ENCODE results near the gene STARD10.

Gene STARD10

DNA sequence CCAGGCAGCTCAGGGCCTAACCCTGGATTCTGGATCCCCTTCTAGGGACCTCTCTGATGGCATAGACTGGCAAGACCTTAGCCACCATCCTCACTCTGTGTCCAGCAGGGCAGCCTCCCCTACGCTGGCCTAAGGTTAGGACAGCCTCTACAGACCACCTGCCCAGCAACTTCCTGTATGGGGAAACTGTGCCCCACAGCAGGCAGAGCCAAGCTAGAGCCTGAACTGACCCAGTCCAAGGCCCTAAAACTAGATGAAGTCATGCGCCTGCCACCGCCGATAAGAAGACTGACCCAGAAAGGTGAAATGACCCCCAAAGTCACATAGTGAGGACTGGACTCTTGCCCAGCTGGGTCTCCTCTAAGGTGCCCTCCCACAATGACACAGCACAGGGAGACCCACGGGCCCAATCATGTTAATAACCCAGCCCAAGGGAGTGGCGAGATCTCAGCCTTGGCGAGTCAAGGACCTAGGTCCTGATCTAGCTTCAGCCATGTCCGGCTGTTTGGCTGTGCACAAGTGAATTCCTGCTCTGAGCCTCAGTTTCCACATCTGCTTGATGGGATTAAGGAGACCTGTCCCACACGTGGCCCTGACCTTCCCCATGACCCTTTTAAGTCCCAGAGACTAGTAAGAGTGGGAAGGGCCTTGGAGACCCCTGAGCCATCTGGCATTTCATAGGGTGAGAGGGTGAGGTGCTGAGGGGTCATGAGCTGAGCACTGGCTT is 17.6 kb downstream of the STARD10 start:
- no peak overlapping the region for H3K9ac ChIP-seq (ENCODE audit: low read length)
- TF ChIP-seq, protein P1, sequence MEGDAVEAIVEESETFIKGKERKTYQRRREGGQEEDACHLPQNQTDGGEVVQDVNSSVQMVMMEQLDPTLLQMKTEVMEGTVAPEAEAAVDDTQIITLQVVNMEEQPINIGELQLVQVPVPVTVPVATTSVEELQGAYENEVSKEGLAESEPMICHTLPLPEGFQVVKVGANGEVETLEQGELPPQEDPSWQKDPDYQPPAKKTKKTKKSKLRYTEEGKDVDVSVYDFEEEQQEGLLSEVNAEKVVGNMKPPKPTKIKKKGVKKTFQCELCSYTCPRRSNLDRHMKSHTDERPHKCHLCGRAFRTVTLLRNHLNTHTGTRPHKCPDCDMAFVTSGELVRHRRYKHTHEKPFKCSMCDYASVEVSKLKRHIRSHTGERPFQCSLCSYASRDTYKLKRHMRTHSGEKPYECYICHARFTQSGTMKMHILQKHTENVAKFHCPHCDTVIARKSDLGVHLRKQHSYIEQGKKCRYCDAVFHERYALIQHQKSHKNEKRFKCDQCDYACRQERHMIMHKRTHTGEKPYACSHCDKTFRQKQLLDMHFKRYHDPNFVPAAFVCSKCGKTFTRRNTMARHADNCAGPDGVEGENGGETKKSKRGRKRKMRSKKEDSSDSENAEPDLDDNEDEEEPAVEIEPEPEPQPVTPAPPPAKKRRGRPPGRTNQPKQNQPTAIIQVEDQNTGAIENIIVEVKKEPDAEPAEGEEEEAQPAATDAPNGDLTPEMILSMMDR (IDR thresholded peaks at IDR 0.05; ENCODE audit: low read length), result no peak
- no peak for TF ChIP-seq EZH2 (IDR thresholded peaks at IDR 0.05; ENCODE audit: borderline replicate concordance, low read length)
- H3K4me3 ChIP-seq (ENCODE audit: low read depth, low read length, poor library complexity, severe bottlenecking), result no peak overlapping the region
- no peaks in the 10 kb centered on the region for H3K9me2 ChIP-seq (ENCODE audit: low read depth, low read length)
- no peaks in the 10 kb centered on the region for H3F3A ChIP-seq (ENCODE audit: insufficient read depth, low read length)
- no peaks in the 10 kb centered on the region for H4K20me1 ChIP-seq (ENCODE audit: insufficient read depth, low read length)
- H3K4me2 ChIP-seq (ENCODE audit: low read length), result no peak overlapping the region
- H3K9me3 ChIP-seq (ENCODE audit: low read length), result no peaks in the 10 kb centered on the region
- peaks cover 4% of the 10 kb centered on the region for H3K4me1 ChIP-seq (ENCODE audit: insufficient read depth, low read length, severe bottlenecking)
- no peak overlapping the region for H3K27ac ChIP-seq (ENCODE audit: low read depth, low read length, poor library complexity, severe bottlenecking)
- H3K27me3 ChIP-seq (ENCODE audit: insufficient read depth, low read length), result peaks cover 10% of the 10 kb centered on the region; the same call in 1 of the 2 replicates
- no peaks in the 10 kb centered on the region for H3K36me3 ChIP-seq (ENCODE audit: insufficient read depth, low read length)
- no peak overlapping the region for H2AFZ ChIP-seq (ENCODE audit: low read length)
- no peaks in the 10 kb centered on the region for H3K79me2 ChIP-seq (ENCODE audit: insufficient read depth, low read length)

DNA sequence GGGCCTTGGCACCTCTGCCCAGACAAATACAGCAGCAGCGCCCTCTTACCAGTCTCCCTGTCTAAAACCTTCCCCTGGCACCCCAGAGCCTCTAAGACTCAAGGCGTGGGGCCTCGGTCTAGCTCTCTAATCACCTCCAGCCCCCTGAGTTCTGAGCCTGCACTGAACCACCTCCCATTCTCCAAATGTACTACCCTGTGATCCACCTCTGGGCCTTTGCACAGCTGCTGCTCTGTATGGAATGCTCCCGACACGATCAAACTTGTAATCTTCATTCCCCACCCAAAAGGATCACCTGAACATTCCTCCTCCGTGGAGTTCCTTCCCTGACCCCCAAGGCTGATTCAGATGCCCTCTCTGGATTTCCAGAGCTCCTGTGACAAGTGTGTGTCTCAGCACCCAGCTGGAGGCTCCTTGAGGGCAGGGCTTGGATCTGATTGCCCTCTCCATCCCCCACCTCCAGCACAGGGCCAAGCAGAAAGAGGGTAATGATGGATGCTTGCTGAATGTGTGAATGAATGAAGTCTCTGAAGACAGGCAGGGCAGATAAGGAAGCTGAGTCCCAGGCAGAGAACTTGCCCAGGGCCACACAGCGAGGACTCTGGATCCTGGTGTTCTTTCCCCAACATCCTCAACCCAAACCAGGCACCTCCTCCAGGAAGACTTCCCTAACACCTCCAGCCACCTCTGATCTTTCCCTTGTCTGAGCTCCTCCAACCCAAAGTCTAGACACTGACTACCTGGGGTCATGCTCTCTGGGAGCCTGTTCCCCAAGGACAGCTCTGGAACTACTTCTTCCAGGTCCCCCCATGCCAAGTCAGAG is 18.3 kb downstream of the STARD10 start:
- H3K27ac ChIP-seq (ENCODE audit: low read depth, low read length, poor library complexity, severe bottlenecking), result no peak overlapping the region
- H3K4me2 ChIP-seq (ENCODE audit: low read length), result no peak overlapping the region
- 0 out of 2 replicates have a peak, but pooled peaks cover 6% of the 10 kb centered on the region for H3K27me3 ChIP-seq (ENCODE audit: insufficient read depth, low read length)
- no peaks in the 10 kb centered on the region for H3F3A ChIP-seq (ENCODE audit: insufficient read depth, low read length)
- TF ChIP-seq, protein P1 (IDR thresholded peaks at IDR 0.05; ENCODE audit: low read length), result no peak
- no peak for TF ChIP-seq EZH2 (IDR thresholded peaks at IDR 0.05; ENCODE audit: borderline replicate concordance, low read length)
- no peaks in the 10 kb centered on the region for H3K4me1 ChIP-seq (ENCODE audit: insufficient read depth, low read length, severe bottlenecking)
- no peak overlapping the region for H2AFZ ChIP-seq (ENCODE audit: low read length)
- no peaks in the 10 kb centered on the region for H3K36me3 ChIP-seq (ENCODE audit: insufficient read depth, low read length)
- no peaks in the 10 kb centered on the region for H4K20me1 ChIP-seq (ENCODE audit: insufficient read depth, low read length)
- no peaks in the 10 kb centered on the region for H3K9me2 ChIP-seq (ENCODE audit: low read depth, low read length)
- H3K9ac ChIP-seq (ENCODE audit: low read length), result no peak overlapping the region
- no peaks in the 10 kb centered on the region for H3K9me3 ChIP-seq (ENCODE audit: low read length)
- H3K79me2 ChIP-seq (ENCODE audit: insufficient read depth, low read length), result no peaks in the 10 kb centered on the region
- no peak overlapping the region for H3K4me3 ChIP-seq (ENCODE audit: low read depth, low read length, poor library complexity, severe bottlenecking)

- Histone ChIP-seq H3K27ac (ENCODE audit: low read depth, low read length, poor library complexity, severe bottlenecking) (no peak overlapping the region), H3K9me3 (ENCODE audit: low read length) (no peaks in the 10 kb centered on the region), H3K9ac (ENCODE audit: low read length) (no peak overlapping the region), H3K36me3 (ENCODE audit: insufficient read depth, low read length) (no peaks in the 10 kb centered on the region), H3F3A (ENCODE audit: insufficient read depth, low read length) (no peaks in the 10 kb centered on the region), H4K20me1 (ENCODE audit: insufficient read depth, low read length) (no peaks in the 10 kb centered on the region), H3K4me2 (ENCODE audit: low read length) (no peak overlapping the region), H3K9me2 (ENCODE audit: low read depth, low read length) (no peaks in the 10 kb centered on the region), H2AFZ (ENCODE audit: low read length) (no peak overlapping the region), H3K4me3 (ENCODE audit: low read depth, low read length, poor library complexity, severe bottlenecking) (no peak overlapping the region), H3K27me3 (ENCODE audit: insufficient read depth, low read length) (0 out of 2 replicates have a peak, but pooled peaks cover 2% of the 10 kb centered on the region), H3K79me2 (ENCODE audit: insufficient read depth, low read length) (no peaks in the 10 kb centered on the region), H3K4me1 (ENCODE audit: insufficient read depth, low read length, severe bottlenecking) (no peaks in the 10 kb centered on the region)
- no peak for TF ChIP-seq EZH2 (IDR thresholded peaks at IDR 0.05; ENCODE audit: borderline replicate concordance, low read length)
- TF ChIP-seq, protein P1 (IDR thresholded peaks at IDR 0.05; ENCODE audit: low read length), result no peak
These were observed 19.3 kb downstream of the STARD10 start for GRCh38 chr11:72774499-72774898.
